IPS DF 4.7 (cell line): ENCODE measurements around the gene GNS.
"Not testable (repeated sequence)": the region's sequence is repeated elsewhere in the genome, so short reads cannot be mapped to it uniquely, and the experiment has no call there.

Source experiments
- DNase-seq: peaks from one replicate; pipeline ENCODE4 v3.0.0-alpha.2; 2013; ENCODE audit warnings: low spot score; ENCODE audit errors: extremely low read depth

Gene GNS

GRCh38 chr12:64780132-64780530 is 20.9 kb upstream of the GNS start:
- no peak for DNase-seq

GRCh38 chr12:64779354-64779974 is 20.3 kb upstream of the GNS start:
- no peak for DNase-seq

DNA sequence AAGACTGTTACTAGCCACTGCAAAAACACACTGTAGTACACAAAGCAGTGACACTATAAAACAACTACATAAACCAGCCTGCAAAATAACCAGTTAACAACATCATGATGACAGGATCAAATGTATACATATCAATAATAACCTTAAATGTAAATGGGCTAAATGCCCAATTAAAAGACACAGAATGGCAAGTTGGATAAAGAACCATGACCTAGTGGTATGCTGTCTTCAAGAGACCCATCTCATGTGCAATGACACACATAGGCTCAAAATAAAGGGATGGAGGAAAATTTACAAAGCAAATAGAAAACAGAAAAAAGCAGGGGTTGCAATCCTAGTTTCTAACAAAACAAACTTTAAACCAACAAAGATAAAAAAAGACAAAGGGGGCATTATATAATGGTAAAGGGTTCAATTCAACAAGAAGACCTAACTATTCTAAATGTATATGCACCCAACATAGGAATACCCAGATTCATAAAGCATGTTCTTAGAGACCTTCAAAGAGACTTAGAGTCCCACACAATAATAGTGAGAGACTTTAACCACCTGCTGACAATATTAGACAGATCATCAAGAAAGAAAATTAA is 16.0 kb upstream of the GNS start:
- not testable (repeated sequence) for DNase-seq

GRCh38 chr12:64773386-64773785 is 14.2 kb upstream of the GNS start:
- no peak for DNase-seq

- DNase-seq = no peak
Observed at GRCh38 chr12:64767495-64767894, 8.3 kb upstream of the GNS start.

- DNase-seq = no peak
Observed at GRCh38 chr12:64760808-64761573, 1.8 kb upstream of the GNS start.

DNA sequence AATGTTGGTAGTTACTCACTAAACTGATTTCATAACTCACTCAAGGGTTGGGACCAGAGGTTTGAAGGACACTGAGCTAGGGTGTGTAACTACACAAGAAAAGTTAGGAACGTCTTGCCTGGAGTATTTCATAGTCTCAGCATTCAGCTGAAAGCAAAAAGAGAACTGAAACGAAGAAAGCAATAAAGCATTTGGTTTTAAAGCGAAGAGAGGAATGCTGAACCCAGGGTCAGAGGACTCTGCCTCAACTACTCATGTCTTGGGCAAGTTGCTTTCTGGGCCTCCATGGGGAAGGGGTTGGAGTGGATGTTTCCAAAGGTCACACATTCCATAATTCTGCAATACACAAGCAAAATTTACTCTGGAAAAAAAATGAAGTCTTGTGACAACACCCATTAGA is 1.4 kb downstream of the GNS start:
- no peak for DNase-seq

DNA sequence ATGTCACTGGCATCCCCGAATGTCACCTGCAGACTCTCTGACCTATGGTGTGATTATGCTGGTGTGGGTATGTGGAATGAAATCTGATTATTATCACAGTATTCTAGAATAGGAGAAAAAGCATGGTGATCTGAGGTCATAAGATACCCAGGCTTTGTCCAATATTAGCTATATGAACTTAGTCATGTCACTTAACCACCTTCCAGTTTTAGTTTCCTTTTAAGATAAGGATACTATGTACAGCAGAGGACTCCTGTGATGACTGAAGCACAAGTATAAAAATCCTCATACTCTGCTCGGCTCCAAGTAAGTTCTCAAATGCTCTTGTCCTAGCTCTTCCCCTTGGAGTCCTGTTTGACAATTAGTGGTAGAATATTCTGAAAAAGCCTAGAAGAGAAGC is 2.8 kb downstream of the GNS start:
- DNase-seq = no peak

DNA sequence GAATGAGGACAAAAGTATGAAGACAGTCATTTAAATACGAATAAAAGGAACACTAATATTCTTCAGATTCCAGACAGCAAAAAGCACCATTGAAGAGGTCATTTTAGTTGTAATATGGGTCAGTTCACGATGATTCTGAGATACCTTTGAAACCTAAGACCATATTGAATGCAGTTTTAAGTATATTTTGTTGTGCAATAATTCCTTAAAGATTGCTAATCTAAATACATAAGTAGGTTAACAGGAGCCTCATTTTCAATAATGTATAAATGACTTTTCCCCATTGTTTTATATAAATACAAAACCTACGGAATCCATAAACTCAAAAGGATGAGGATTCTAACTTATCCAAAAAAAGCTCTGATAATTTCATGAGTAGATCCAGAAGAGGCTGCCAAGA is 5.8 kb downstream of the GNS start:
- DNase-seq = no peak

GRCh38 chr12:64752833-64753238 is 6.4 kb downstream of the GNS start:
- no peak for DNase-seq

DNA sequence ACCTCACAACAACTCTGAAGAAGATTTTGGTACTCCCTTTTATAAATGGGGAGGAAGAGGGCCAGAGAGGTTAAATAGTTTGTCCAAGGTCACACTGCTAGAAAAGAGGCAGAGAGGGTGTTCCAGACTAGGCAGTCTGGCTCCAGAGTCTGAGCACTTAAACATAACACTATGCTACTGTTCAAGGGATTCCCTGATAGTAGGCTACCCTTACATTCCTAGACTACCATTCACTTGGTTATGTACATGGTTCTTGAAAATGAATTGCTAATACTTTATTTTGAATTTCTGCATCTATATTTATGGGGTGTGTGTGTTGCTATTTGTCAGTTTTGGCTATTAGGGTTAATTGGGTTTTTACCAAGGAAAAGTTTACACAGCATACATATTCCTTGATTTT is 7.2 kb downstream of the GNS start:
- no peak for DNase-seq

DNA sequence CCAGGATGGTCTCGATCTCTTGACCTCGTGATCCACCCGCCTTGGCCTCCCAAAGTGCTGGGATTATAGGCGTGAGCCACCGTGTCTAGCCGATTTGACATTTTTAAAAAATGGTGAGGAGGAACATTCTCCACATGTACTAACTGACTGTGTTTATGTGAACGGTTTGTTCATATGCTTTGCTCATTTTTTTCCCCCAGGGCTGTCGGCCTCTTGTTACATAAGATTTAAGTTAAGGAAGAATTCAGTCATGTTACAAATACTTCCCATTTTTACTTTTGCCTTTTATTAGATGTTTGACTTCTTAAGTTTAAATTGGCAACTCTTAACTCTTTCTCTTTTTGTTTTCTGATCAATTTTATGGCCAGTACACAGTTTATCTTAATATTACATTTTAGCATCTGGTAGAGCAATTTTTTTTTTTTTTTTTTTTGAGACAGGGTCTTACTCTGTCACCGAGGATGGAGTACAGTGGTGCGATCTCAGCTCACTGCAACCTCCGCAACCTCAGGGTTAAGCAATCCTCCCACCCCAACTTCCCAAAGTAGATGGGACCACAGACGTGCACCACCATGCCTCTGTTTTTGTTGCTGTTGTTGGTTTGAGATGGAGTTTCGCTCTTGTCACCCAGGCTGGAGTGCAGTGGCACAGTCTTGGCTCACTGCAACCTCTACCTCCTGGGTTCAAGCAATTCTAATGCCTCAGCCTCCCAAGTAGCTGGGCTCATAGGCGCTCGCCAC is 9.6 kb downstream of the GNS start:
- DNase-seq = no peak

DNA sequence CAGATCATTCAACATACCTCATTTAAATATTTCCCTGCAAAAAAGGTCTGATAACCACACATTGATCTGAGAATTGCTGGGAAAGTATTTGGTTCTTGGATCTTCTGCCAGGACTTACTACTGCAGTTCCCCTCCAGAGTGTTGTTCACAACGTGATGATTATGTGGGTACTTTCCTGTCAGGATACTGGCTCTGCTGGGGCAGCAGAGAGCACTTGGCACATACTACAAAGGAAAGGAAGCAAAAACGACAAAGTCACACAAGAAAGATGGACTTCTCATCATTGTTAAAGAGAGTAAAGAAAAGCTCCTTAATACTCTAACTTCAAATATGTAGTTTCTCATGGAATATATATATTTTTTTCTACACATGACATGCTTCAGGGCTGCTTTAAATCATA is 11.5 kb downstream of the GNS start:
- no peak for DNase-seq

DNA sequence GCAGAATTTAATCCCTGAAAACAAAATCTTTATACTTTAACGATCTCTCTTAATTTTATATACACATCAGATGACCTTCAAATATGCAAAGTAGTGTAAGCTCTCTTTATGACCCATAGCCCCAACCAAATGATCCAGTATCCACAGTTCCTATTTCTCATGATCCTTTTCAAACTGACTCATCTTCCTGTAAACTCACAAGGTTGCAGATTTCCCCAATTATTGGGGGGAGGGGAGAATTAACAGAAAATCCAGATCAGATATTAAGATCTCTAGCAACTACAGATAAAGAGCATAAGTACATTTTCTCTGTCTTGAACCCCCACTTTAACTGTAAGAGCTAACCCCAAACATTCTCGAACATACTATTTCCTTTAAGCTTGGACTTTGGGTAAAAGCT is 12.5 kb downstream of the GNS start:
- DNase-seq = no peak

- DNase-seq = no peak
Observed at GRCh38 chr12:64745980-64746379, 13.2 kb downstream of the GNS start.

DNA sequence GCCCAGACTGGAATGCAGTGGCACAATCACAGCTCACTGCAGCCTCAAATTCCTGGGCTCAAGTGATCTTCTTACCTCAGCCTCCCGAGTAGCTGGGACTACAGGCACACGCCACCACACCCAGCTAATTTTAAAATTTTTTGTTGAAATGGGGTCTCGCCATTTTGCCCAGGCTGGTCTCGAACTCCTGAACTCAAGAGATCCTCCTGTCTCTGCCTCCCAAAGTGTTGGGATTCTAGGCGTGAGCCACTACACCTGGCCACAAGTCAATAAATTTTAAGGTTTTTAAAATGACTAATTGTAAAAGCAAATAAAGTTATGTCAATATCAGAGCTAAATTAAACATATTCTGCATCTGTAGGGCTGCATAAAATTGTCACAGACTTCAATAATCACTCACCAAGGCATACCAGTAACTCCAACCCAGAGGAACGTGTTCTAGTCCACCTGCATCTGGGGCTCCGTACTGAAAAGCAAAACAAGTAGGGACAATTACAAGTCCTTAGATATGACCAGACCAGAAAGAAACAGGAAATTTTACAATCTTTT is 13.9 kb downstream of the GNS start:
- no peak for DNase-seq

DNA sequence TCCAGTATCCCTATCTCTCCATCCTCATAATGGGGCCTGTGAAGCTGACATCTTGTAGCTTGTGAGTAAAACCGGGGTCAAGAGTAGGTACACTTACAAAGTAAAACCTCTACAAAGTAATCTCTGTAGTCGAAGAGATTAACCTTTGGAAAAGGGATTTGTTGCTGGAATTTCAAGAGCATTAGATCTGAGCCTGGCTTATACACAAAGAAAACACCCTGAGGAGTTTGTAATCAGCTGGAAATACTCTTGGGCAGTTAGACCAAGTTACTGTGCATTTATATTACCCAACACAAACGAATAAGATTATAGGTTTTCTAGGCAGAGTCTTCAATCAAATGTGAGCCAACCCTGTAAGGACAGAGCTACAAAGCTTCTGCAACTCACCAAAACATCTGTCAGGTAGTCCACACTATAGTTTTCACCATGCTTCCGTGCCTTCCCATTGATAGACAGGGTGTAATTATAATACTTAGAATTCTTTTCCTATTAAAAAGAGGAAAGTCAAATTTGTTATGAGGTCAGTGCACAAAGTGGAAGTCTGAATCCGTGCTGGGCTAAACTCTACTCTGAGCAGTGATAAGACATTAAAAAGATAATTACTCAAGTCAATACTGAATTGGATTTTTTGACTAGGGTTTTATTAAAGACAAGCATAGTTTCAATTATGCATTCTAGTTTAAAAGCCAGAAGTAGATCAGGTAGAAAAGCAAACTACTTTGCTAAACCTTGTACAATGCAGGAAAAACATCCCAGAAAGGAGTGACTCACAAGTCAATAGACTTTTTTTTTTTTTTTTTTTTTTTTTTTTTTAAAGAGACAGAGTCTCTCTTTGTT is 14.6 kb downstream of the GNS start:
- DNase-seq = no peak

- no peak for DNase-seq
Observed at GRCh38 chr12:64743206-64743605, 16.0 kb downstream of the GNS start.

DNA sequence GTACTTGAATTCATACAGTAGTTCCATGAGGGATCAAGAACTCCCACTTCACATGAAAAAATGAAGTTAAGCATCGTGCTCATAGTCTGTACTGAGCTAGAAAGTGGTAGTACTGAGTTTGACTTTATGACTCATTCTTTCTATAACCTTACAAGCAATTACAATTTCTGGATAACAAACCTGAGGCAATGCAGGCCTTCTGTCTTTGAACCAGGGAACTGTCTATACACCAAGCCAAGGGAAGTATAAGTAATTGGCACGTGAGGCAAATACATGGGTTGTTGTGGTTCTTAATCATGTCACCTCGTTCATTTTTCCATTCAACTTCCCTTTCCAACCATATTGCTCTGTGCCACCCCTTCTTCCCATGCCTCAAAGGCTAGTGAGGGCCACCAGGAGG is 16.8 kb downstream of the GNS start:
- DNase-seq = no peak

DNA sequence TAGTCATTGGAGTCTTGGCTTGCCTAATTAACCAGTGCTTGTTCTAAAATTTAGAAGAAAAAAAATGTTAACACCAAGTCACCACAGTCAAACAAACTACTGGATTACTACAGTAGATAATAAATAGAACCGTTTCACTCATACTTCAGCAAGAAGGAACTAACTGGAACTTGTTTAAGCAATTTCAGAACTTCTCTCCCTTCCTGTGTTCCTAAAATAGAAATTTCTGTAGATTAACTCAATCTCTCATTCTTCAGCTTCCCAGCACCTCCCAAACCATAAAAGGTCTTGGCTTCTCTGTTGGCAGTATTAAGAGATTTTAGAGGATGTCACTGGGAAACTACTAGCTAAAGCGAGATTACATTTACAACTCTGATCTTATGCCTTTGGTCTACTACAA is 18.6 kb downstream of the GNS start:
- no peak for DNase-seq

GRCh38 chr12:64739778-64740177 is 19.4 kb downstream of the GNS start:
- no peak for DNase-seq
